RPMI7951 (cell line): ENCODE results near the gene PITX1. TPM values are rescaled to one million over a fixed set of nuclear protein-coding genes. Genes with fewer than 3 reads are reported as not detected.

ENCODE experiments used
- total RNA-seq: library from RNA; depleted of rRNA; stranded (reverse); fragments of >200 nt; shearing (Covaris generic); gene quantifications from 2 replicates; pipeline ENCODE4 v1.2.3, GENCODE V29; 2014; rRNA removed

Gene PITX1
- total RNA-seq, 1 experiment from 2014 or later = not detected

Other genes with a start within 250 kb of the PITX1 start
- 40.6 and 47.0 TPM in 2 replicates for gene C5orf24, start 188.3 kb downstream of the PITX1 start, total RNA-seq
- gene TXNDC15, start 159.9 kb downstream of the PITX1 start, total RNA-seq = 83.4 and 104 TPM in 2 replicates
- gene PCBD2, start 129.1 kb downstream of the PITX1 start, total RNA-seq = 4.1 and 4.9 TPM in 2 replicates
- gene CATSPER3, start 66.3 kb downstream of the PITX1 start, total RNA-seq = not detected in 2 replicates